Natural killer cell (primary cell): ENCODE measurements around the gene FOXN3. TPM values are rescaled to one million over a fixed set of nuclear protein-coding genes. Genes with fewer than 3 reads are reported as not detected.

Source experiments
- ATAC-seq, 3 donors: fragments of 150-1000 bp in 2 of 3; fragments of 200-7000 bp in 1 of 3; cut with Tn5 transposase; 1 replicate in 1 of 3; 2 replicates in 2 of 3; pipeline ENCODE4 v1.10.0; 2021; ENCODE audit warnings: mild to moderate bottlenecking in 2 of 3, moderate library complexity in 2 of 3
- DNase-seq, 2 donors: peaks; one replicate each; pipeline versions ENCODE4 v3.0.0 to v3.0.0-alpha.2; 2013 to 2021; ENCODE audit warnings: mixed read lengths in 1 of 2
- H3K27ac ChIP-seq: one replicate; pipeline ENCODE4 v1.5.1; 2013; ENCODE audit warnings: mild to moderate bottlenecking, low read length
- H3K27me3 ChIP-seq: one replicate; pipeline ENCODE4 v1.6.1; 2013; ENCODE audit warnings: low read length; ENCODE audit not compliant: control insufficient read depth, insufficient read depth
- H3K36me3 ChIP-seq: one replicate; pipeline ENCODE4 v1.6.1; 2013; ENCODE audit warnings: low read length; ENCODE audit not compliant: control insufficient read depth, insufficient read depth
- H3K4me1 ChIP-seq: one replicate; pipeline ENCODE4 v1.6.1; 2013; ENCODE audit warnings: low read length; ENCODE audit not compliant: control insufficient read depth, insufficient read depth
- H3K4me3 ChIP-seq: one replicate; pipeline ENCODE4 v1.5.1; 2013; ENCODE audit warnings: low read length
- H3K9me3 ChIP-seq: one replicate; pipeline ENCODE4 v1.6.1; 2013; ENCODE audit warnings: low read length; ENCODE audit not compliant: control insufficient read depth, insufficient read depth
- H3K27ac Mint-ChIP-seq, 2 donors: one replicate each; pipeline ENCODE4 v1.8.0; 2022; ENCODE audit warnings: mild to moderate bottlenecking in 2 of 2, mixed read lengths in 2 of 2, moderate library complexity in 1 of 2
- H3K27me3 Mint-ChIP-seq, 2 donors: one replicate each; pipeline ENCODE4 v1.8.0; 2022; ENCODE audit warnings: low read depth in 2 of 2, mixed read lengths in 2 of 2
- H3K36me3 Mint-ChIP-seq: one replicate; pipeline ENCODE4 v1.8.0; 2022; ENCODE audit warnings: mixed read lengths
- H3K4me1 Mint-ChIP-seq, 2 donors: one replicate each; pipeline ENCODE4 v1.8.0; 2022; ENCODE audit warnings: mixed read lengths in 2 of 2
- H3K4me3 Mint-ChIP-seq: one replicate; pipeline ENCODE4 v1.8.0; 2022; ENCODE audit warnings: mild to moderate bottlenecking, moderate library complexity, mixed read lengths
- H3K9me3 Mint-ChIP-seq, 2 donors: one replicate each; pipeline ENCODE4 v1.8.0; 2022; ENCODE audit warnings: mixed read lengths in 2 of 2
- WGBS: methylation state at CpG from one replicate; pipeline ENCODE4 v1.1.7; 2013; ENCODE audit warnings: missing lambda C conversion rate; ENCODE audit not compliant: insufficient coverage; 5-methylcytosine and 5-hydroxymethylcytosine counted together
- intact Hi-C: fragments of 100-400 bp; cut with micrococcal nuclease; formaldehyde crosslinking; loops from one replicate; pipeline ENCODE4 v1.14.2; 2022
- total RNA-seq, 4 donors: library from RNA; stranded (reverse); fragments of 120-200 nt in 1 of 4; gene quantifications; one replicate each; pipeline versions ENCODE4 v1.2.3 to v1.2.4, GENCODE V29; 2013 to 2022
- TF ChIP-seq, protein P1 (sequence below): fragments of 200-600 bp; IDR thresholded peaks from one replicate; pipeline ENCODE4 v1.8.0; 2022; ENCODE audit warnings: antibody characterized with exemption

Gene FOXN3
- total RNA-seq, 3 donors from 2014 or later (not counting 1 experiment from before 2014, with no cell fraction given): 209 to 216 (median 209) TPM

DNA sequence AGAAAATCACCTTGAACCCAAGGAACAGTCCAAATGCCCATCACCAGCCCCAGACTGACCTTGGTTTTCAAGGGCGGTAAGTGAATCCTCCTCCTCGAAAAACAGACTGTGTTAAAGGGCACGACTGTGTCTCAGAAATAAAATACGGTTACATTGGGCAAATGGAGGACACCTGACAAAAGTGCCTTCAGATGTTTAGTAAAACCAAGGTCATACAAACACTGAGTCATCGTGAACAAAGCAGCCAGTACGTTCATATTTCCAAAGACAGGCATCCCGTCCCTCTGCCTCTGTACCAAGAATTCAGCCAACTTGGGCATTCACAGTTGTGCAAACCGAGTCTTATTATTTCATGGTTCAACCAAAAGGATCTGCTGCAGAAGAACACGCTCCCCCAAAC is 25.9 kb downstream of the FOXN3 start:
- H3K4me1 Mint-ChIP-seq: peaks cover 78 to 79% of the 10 kb centered on the region in 2 donors
- no peak overlapping the region for H3K27ac ChIP-seq
- 88% methylated on average over 9 of the region's 9 CpGs for WGBS
- H3K27ac Mint-ChIP-seq: peak overlapping the region in 1 of 2 donors; percentile 18
- intact Hi-C loops: no loop called here
- no peaks in the 10 kb centered on the region for H3K9me3 Mint-ChIP-seq
- peaks cover 22% of the 10 kb centered on the region for H3K4me1 ChIP-seq
- H3K9me3 ChIP-seq: no peaks in the 10 kb centered on the region
- no peak for DNase-seq
- H3K27me3 Mint-ChIP-seq: no peaks in the 10 kb centered on the region
- no peak overlapping the region for H3K4me3 ChIP-seq
- no peaks in the 10 kb centered on the region for H3K36me3 Mint-ChIP-seq
- H3K4me3 Mint-ChIP-seq: no peak overlapping the region
- no peaks in the 10 kb centered on the region for H3K27me3 ChIP-seq
- TF ChIP-seq, protein P1, sequence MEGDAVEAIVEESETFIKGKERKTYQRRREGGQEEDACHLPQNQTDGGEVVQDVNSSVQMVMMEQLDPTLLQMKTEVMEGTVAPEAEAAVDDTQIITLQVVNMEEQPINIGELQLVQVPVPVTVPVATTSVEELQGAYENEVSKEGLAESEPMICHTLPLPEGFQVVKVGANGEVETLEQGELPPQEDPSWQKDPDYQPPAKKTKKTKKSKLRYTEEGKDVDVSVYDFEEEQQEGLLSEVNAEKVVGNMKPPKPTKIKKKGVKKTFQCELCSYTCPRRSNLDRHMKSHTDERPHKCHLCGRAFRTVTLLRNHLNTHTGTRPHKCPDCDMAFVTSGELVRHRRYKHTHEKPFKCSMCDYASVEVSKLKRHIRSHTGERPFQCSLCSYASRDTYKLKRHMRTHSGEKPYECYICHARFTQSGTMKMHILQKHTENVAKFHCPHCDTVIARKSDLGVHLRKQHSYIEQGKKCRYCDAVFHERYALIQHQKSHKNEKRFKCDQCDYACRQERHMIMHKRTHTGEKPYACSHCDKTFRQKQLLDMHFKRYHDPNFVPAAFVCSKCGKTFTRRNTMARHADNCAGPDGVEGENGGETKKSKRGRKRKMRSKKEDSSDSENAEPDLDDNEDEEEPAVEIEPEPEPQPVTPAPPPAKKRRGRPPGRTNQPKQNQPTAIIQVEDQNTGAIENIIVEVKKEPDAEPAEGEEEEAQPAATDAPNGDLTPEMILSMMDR: no peak
- no peaks in the 10 kb centered on the region for H3K36me3 ChIP-seq
- ATAC-seq: no peak

DNA sequence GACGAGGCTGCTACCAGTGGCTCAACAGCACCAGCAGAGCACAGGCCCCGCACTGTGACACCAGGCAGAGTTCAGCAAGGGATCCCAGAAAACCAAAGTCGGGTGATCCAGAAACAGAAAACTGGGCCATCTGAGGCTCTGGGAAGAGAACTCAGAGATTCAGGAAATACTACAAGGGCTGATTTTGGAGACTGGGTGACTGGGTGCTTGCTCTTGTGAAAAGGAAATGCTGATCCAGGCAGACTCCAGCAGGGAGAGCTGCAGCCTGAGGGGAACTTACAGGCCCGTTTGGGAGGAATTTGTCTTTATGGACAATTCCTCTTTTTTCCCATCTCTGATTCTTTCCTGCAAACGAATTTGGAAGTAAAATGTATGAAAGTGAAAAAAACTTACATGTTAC is 28.2 kb downstream of the FOXN3 start:
- intact Hi-C loops: no loop called here
- Mint-ChIP-seq H3K36me3 (no peaks in the 10 kb centered on the region), H3K4me1 (peaks cover 72 to 73% of the 10 kb centered on the region in 2 donors), H3K9me3 (no peaks in the 10 kb centered on the region), H3K4me3 (no peak overlapping the region), H3K27me3 (no peaks in the 10 kb centered on the region), H3K27ac (peak overlapping the region; percentile 35 to 44)
- DNase-seq (no peak), ATAC-seq (no peak)
- Histone ChIP-seq H3K4me1 (peaks cover 34% of the 10 kb centered on the region), H3K27ac (no peak overlapping the region), H3K36me3 (peaks cover 2% of the 10 kb centered on the region), H3K4me3 (no peak overlapping the region), H3K27me3 (no peaks in the 10 kb centered on the region), H3K9me3 (no peaks in the 10 kb centered on the region)
- TF ChIP-seq, protein P1: no peak
- 92% methylated on average over 4 of the region's 5 CpGs for WGBS

DNA sequence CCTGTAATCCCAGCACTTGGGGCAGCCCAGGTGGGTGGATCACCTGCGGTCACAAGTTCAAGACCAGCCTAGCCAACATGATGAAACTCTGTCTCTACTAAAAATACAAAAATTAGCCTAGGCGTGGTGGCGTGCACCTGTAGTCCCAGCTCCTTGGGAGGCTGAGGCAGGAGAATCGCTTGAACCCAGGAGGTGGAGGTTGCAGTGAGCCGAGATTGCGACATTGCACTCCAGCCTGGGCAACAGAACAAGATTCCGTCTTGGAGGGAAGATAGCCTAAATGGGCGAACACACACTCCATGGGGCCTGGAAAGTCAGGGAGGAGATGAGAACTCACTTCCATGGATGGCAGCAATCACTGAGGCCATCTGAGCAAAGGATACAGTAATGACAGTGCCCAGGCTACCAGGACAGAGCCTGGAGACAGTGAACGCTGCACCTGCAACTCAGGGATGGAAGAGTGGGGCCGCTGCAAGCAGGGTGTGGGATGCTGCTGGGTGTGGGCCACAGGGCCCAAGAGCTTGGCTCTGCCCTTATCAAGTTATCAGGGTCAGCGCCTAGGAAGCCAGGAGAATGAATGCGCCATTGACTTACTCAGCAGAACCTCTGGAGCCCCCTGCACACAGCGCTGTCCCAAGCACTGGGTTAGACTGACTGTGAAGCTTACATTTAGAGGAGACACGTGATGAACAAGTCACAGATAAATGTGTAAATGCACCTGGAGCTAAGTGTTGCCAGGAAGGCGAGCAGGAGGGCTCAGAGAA is 28.9 kb downstream of the FOXN3 start:
- intact Hi-C loops: no loop called here
- no peaks in the 10 kb centered on the region for H3K27me3 Mint-ChIP-seq
- Histone ChIP-seq H3K9me3 (no peaks in the 10 kb centered on the region), H3K4me1 (peaks cover 34% of the 10 kb centered on the region), H3K4me3 (no peak overlapping the region), H3K27ac (no peak overlapping the region), H3K36me3 (peaks cover 2% of the 10 kb centered on the region), H3K27me3 (no peaks in the 10 kb centered on the region)
- DNase-seq: no peak
- ATAC-seq: no peak
- no peak overlapping the region for H3K4me3 Mint-ChIP-seq
- peak overlapping the region; percentile 44 to 56 for H3K27ac Mint-ChIP-seq
- peaks cover 72 to 73% of the 10 kb centered on the region in 2 donors for H3K4me1 Mint-ChIP-seq
- H3K36me3 Mint-ChIP-seq: no peaks in the 10 kb centered on the region
- TF ChIP-seq, protein P1: no peak
- H3K9me3 Mint-ChIP-seq: no peaks in the 10 kb centered on the region
- WGBS: 90% methylated on average over 15 of the region's 15 CpGs
